ENCODE results near the gene HDAC1. TPM values are rescaled to one million over a fixed set of nuclear protein-coding genes. Genes with fewer than 3 reads are reported as not detected.

HDAC1 gene
- total RNA-seq, 2 experiments from 2014 or later: 126 to 127 TPM

DNA sequence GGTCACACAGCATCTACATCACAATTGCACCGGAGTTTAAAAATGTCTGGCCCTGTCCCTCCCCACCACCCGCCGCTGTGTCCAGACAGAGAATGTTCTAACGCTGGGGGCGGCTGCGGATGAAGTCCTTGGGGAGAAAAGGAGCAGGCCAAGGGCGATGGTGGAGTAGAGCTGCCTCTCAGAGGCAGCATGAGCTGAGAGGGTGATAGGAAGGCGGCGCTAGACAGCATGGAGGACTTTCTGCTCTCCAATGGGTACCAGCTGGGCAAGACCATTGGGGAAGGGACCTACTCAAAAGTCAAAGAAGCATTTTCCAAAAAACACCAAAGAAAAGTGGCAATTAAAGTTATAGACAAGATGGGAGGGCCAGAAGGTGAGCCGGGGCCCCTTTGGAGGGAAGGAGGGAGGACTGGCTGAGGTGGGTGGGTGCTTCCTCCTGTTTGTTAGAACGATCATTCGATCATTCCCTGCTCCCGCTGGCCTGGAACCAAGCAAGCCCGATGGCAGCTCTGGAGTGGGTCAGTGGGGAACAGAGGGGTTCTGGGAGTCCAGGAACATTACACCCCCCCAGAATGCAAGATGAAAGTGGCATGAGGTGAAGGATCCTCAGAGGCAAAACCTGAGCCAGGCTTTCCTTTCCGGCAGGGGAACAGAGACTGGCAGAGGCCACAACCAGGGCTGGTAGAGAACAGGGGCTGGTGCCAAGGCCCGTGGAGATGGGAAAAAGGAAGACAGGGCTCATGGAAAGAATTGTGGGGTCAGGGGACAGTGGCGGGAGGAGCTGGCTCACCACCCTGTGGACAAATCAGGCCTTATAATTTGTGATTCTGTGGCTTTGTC is 70.8 kb downstream of the HDAC1 start, which contains the start of the genes FAM229A and TSSK3:
TSS of gene FAM229A (minus strand) at position 12 of the 840 bp plus-strand sequence. CDS start 394 bp downstream, outside the sequence.
TSS of gene TSSK3 (plus strand) at position 66 of the 840 bp plus-strand sequence. CDS start at position 229, 163 bp downstream.
- ChIA-PET CTCF (interaction anchor here (0.7 to 1.7 kb wide), 4 partner anchors 10 to 23 kb away, joined by 3 to 5 read pairs (median 3); no protein-coding TSS in a partner anchor), POLR2A (interaction anchor here (0.8 to 1.5 kb wide), 4 partner anchors 9 to 31 kb away, joined by 3 to 4 read pairs (median 3); no protein-coding TSS in a partner anchor)
- H3K9me3 Mint-ChIP-seq: no peaks in the 10 kb centered on the region
- intact Hi-C loops (cut with micrococcal nuclease): no loop called here
- no peak for DNase-seq
- H3K27me3 Mint-ChIP-seq: no peaks in the 10 kb centered on the region
- ATAC-seq: no peak
- H3K27ac Mint-ChIP-seq: no peak within 1 kb of the TSS
- peak within 1 kb of the TSS; percentile 6 for H3K4me3 Mint-ChIP-seq
- TF ChIP-seq, protein P1, sequence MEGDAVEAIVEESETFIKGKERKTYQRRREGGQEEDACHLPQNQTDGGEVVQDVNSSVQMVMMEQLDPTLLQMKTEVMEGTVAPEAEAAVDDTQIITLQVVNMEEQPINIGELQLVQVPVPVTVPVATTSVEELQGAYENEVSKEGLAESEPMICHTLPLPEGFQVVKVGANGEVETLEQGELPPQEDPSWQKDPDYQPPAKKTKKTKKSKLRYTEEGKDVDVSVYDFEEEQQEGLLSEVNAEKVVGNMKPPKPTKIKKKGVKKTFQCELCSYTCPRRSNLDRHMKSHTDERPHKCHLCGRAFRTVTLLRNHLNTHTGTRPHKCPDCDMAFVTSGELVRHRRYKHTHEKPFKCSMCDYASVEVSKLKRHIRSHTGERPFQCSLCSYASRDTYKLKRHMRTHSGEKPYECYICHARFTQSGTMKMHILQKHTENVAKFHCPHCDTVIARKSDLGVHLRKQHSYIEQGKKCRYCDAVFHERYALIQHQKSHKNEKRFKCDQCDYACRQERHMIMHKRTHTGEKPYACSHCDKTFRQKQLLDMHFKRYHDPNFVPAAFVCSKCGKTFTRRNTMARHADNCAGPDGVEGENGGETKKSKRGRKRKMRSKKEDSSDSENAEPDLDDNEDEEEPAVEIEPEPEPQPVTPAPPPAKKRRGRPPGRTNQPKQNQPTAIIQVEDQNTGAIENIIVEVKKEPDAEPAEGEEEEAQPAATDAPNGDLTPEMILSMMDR (IDR thresholded peaks at IDR 0.05): no peak
- peaks cover 20% of the 10 kb centered on the region for H3K4me1 Mint-ChIP-seq (ENCODE audit: low read depth)
- peaks cover 1% of the 10 kb centered on the region for H3K36me3 Mint-ChIP-seq (ENCODE audit: low read depth)

DNA sequence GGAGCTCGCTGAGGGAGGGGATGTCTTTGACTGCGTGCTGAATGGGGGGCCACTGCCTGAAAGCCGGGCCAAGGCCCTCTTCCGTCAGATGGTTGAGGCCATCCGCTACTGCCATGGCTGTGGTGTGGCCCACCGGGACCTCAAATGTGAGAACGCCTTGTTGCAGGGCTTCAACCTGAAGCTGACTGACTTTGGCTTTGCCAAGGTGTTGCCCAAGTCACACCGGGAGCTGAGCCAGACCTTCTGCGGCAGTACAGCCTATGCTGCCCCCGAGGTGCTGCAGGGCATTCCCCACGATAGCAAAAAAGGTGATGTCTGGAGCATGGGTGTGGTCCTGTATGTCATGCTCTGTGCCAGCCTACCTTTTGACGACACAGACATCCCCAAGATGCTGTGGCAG is 71.8 kb downstream of the HDAC1 start:
- TF ChIP-seq, protein P1 (IDR thresholded peaks at IDR 0.05): no peak
- POLR2A ChIA-PET: interaction anchor here (0.6 to 1.5 kb wide), 4 partner anchors 8 to 67 kb away, joined by 3 to 4 read pairs (median 4); no protein-coding TSS in a partner anchor
- peaks cover 20% of the 10 kb centered on the region for H3K4me1 Mint-ChIP-seq (ENCODE audit: low read depth)
- no peak overlapping the region for H3K27ac Mint-ChIP-seq
- no peaks in the 10 kb centered on the region for H3K27me3 Mint-ChIP-seq
- H3K9me3 Mint-ChIP-seq: no peaks in the 10 kb centered on the region
- CTCF ChIA-PET: no interaction called here
- H3K36me3 Mint-ChIP-seq (ENCODE audit: low read depth): peaks cover 1% of the 10 kb centered on the region
- intact Hi-C loops (cut with micrococcal nuclease): no loop called here
- DNase-seq (no peak), ATAC-seq (no peak)
- no peak overlapping the region for H3K4me3 Mint-ChIP-seq

DNA sequence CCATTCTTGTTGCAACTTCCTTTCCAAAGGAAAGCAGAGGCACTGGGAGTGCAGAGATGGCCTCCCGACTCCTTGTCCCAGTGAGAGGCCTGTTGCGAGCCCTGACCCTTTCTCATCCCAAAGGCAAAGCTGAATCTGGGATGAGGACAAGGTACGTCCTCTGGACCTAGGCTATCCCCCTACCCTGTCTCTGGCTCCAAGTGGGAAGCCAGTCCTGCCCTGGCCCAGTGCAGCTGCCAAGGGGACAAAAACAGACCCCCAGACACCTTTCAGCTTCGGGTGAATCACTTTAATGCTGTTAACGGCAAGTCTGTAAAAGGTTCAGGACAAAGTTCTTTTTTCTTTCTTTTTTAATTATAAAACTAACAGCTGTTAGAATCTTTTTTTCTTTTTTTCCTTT is 73.0 kb downstream of the HDAC1 start:
- Mint-ChIP-seq H3K4me1 (ENCODE audit: low read depth) (peaks cover 13% of the 10 kb centered on the region), H3K4me3 (no peak overlapping the region), H3K27ac (no peak overlapping the region), H3K36me3 (ENCODE audit: low read depth) (peaks cover 4% of the 10 kb centered on the region), H3K9me3 (no peaks in the 10 kb centered on the region), H3K27me3 (no peaks in the 10 kb centered on the region)
- ChIA-PET POLR2A (interaction anchor here (0.6 to 1.1 kb wide), 2 partner anchors 36 to 1181 kb away, joined by 3 to 4 read pairs; no protein-coding TSS in a partner anchor), CTCF (interaction anchor here (1.1 to 1.5 kb wide), 4 partner anchors 7 to 116 kb away, joined by 3 to 5 read pairs (median 4); no protein-coding TSS in a partner anchor)
- TF ChIP-seq, protein P1 (IDR thresholded peaks at IDR 0.05): no peak
- no peak for ATAC-seq
- DNase-seq: no peak
- intact Hi-C loops (cut with micrococcal nuclease): no loop called here

DNA sequence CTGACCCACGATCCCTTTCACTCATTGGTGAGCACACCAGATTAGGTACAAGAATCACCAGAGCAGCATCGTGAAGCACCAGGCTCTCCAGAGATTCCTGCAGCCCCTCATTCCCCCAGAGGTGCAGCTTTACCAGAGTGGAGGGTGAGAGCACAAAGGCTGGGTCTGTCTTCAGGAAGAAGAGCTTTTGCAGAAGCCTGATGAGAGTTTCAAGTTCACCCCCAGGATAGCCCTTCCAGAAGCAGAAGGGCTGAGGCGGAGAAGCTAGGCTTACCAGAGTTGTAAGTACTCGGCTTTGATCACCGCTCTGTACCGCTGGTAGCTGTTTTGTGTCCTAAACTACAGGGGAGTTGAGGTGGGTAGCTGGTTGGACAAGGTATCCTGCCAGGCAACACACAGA is 73.6 kb downstream of the HDAC1 start:
- intact Hi-C loops (cut with micrococcal nuclease): no loop called here
- POLR2A ChIA-PET: interaction anchor here (0.6 to 1.1 kb wide), 2 partner anchors 37 to 1181 kb away, joined by 3 to 4 read pairs; no protein-coding TSS in a partner anchor
- Mint-ChIP-seq H3K27ac (no peak overlapping the region), H3K4me3 (no peak overlapping the region), H3K4me1 (ENCODE audit: low read depth) (peaks cover 9% of the 10 kb centered on the region), H3K9me3 (no peaks in the 10 kb centered on the region), H3K27me3 (no peaks in the 10 kb centered on the region), H3K36me3 (ENCODE audit: low read depth) (peaks cover 4% of the 10 kb centered on the region)
- ATAC-seq: no peak
- TF ChIP-seq, protein P1 (IDR thresholded peaks at IDR 0.05): no peak
- DNase-seq: no peak
- CTCF ChIA-PET: interaction anchor here (1.1 to 1.5 kb wide), 4 partner anchors 8 to 117 kb away, joined by 3 to 5 read pairs (median 4); no protein-coding TSS in a partner anchor

Data from activated CD8-positive, alpha-beta T cell treated with anti-CD3 and anti-CD28 coated beads for 36 hours (primary cell).